GM23338 (cell line): ENCODE data around the gene SLX4IP. TPM values are rescaled to one million over a fixed set of nuclear protein-coding genes. Genes with fewer than 3 reads are reported as not detected.
A peak's percentile ranks its signal among the peaks of the same experiment; 100 is the strongest.

Experiments
- ATAC-seq: fragments of 200-7000 bp; cut with Tn5 transposase; 3 replicates; pipeline ENCODE4 v1.9.1; 2020
- DNase-seq: peaks from one replicate; pipeline ENCODE4 v3.0.0-alpha.2; 2015; ENCODE audit warnings: low spot score
- H2AFZ ChIP-seq: fragments of 200-600 bp; sonication (generic); 2 replicates; pipeline ENCODE4 v1.8.0; 2016; ENCODE audit warnings: antibody characterized with exemption, mild to moderate bottlenecking, moderate library complexity
- H3F3A ChIP-seq: fragments of 200-600 bp; sonication (generic); replicated peaks from 2 replicates; pipeline ENCODE4 v1.8.0; 2017; ENCODE audit warnings: antibody characterized with exemption, mixed run types, low read depth
- H3K27ac ChIP-seq: fragments of 200-600 bp; sonication (generic); 2 replicates; pipeline ENCODE4 v1.6.1; 2016; ENCODE audit warnings: low read depth
- H3K27me3 ChIP-seq: fragments of 200-600 bp; sonication (generic); 2 replicates; pipeline ENCODE4 v1.8.0; 2016; ENCODE audit warnings: mild to moderate bottlenecking, mixed run types, moderate library complexity; ENCODE audit not compliant: insufficient read depth
- H3K36me3 ChIP-seq: fragments of 200-600 bp; sonication (generic); 2 replicates; pipeline ENCODE4 v1.8.0; 2016; ENCODE audit warnings: mild to moderate bottlenecking; ENCODE audit not compliant: insufficient read depth
- H3K4me1 ChIP-seq: fragments of 200-600 bp; sonication (generic); 2 replicates; pipeline ENCODE4 v1.8.0; 2016; ENCODE audit warnings: mild to moderate bottlenecking, moderate library complexity; ENCODE audit not compliant: insufficient read depth
- H3K4me2 ChIP-seq: fragments of 200-600 bp; sonication (generic); 2 replicates; pipeline ENCODE4 v1.7.1; 2017; ENCODE audit warnings: mixed run types
- H3K4me3 ChIP-seq: fragments of 200-600 bp; sonication (generic); 2 replicates; pipeline ENCODE4 v1.6.1; 2016; ENCODE audit warnings: mixed run types
- H3K79me2 ChIP-seq: fragments of 200-600 bp; sonication (generic); replicated peaks from 2 replicates; pipeline ENCODE4 v1.8.0; 2017; ENCODE audit warnings: mild to moderate bottlenecking; ENCODE audit not compliant: insufficient read depth
- H3K9me2 ChIP-seq: fragments of 200-600 bp; sonication (generic); 2 replicates; pipeline ENCODE4 v1.8.0; 2017; ENCODE audit not compliant: insufficient read depth
- H4K20me1 ChIP-seq: fragments of 200-600 bp; sonication (generic); replicated peaks from 2 replicates; pipeline ENCODE4 v1.8.0; 2017; ENCODE audit warnings: mild to moderate bottlenecking; ENCODE audit not compliant: insufficient read depth
- H3K27ac Mint-ChIP-seq: 2 replicates; pipeline ENCODE4 v1.8.0; 2020; ENCODE audit warnings: inconsistent platforms, mild to moderate bottlenecking, moderate library complexity, mixed read lengths
- H3K27me3 Mint-ChIP-seq: 3 replicates; pipeline ENCODE4 v1.8.0; 2022; ENCODE audit warnings: low read depth, mild to moderate bottlenecking, moderate library complexity, mixed read lengths, inconsistent platforms; ENCODE audit not compliant: insufficient read depth, poor library complexity
- H3K36me3 Mint-ChIP-seq: 3 replicates; pipeline ENCODE4 v1.8.0; 2021; ENCODE audit warnings: low read depth, mild to moderate bottlenecking, inconsistent platforms, moderate library complexity, mixed read lengths
- H3K4me1 Mint-ChIP-seq: 3 replicates; pipeline ENCODE4 v1.8.0; 2020; ENCODE audit warnings: mild to moderate bottlenecking, inconsistent platforms, mixed read lengths
- H3K4me3 Mint-ChIP-seq: 3 replicates; pipeline ENCODE4 v1.8.0; 2021; ENCODE audit warnings: moderate library complexity, mild to moderate bottlenecking, inconsistent platforms, mixed read lengths
- H3K9me3 Mint-ChIP-seq: 3 replicates; pipeline ENCODE4 v1.8.0; 2020; ENCODE audit warnings: moderate library complexity, mild to moderate bottlenecking, inconsistent platforms, mixed read lengths
- CREB1 ChIP-seq: fragments of 250-450 bp; sonication (Bioruptor Pico); IDR thresholded peaks from 2 replicates; pipeline ENCODE4 v1.5.0; 2020; ENCODE audit warnings: low read depth, mild to moderate bottlenecking, moderate library complexity
- EZH2phosphoT487 ChIP-seq: fragments of 200-600 bp; sonication (generic); IDR thresholded peaks from one replicate; pipeline ENCODE4 v1.8.1; 2018; ENCODE audit warnings: antibody characterized with exemption; ENCODE audit not compliant: unreplicated experiment
- JUNB ChIP-seq: IDR thresholded peaks from one replicate; pipeline ENCODE4 v1.6.1; 2016; ENCODE audit warnings: antibody characterized with exemption; ENCODE audit not compliant: unreplicated experiment
- NANOG ChIP-seq: IDR thresholded peaks from 2 replicates; pipeline ENCODE4 v1.6.1; 2016; ENCODE audit warnings: antibody characterized with exemption, borderline replicate concordance
- POLR2AphosphoS5 ChIP-seq: IDR thresholded peaks from 2 replicates; pipeline ENCODE4 v1.6.1; 2016; ENCODE audit warnings: antibody characterized with exemption, low read depth
- STAT1 ChIP-seq: IDR thresholded peaks from one replicate; pipeline ENCODE4 v1.6.1; 2016; ENCODE audit warnings: antibody characterized with exemption; ENCODE audit not compliant: unreplicated experiment
- ZNF331 ChIP-seq: fragments of 250-450 bp; sonication (Bioruptor Pico); IDR thresholded peaks from 2 replicates; pipeline ENCODE4 v1.5.0; 2020; ENCODE audit warnings: low read depth, mild to moderate bottlenecking, moderate library complexity
- polyA plus RNA-seq: library from polyadenylated mRNA; unstranded; fragments of >200 nt; fragmentation: Nextera tagmentation; extraction: Ambion mirVana; gene quantifications from 2 replicates; pipeline ENCODE4 v1.2.1, GENCODE V29; 2016
- total RNA-seq: library from RNA; depleted of rRNA; stranded (reverse); fragments of >200 nt; shearing (Covaris generic); gene quantifications from 2 replicates; pipeline ENCODE4 v1.2.3, GENCODE V29; 2014
- TF ChIP-seq, protein P1 (sequence below): IDR thresholded peaks from one replicate; pipeline ENCODE4 v1.6.1; 2018; ENCODE audit warnings: antibody characterized with exemption; ENCODE audit not compliant: unreplicated experiment
- TF ChIP-seq, protein P2 (sequence below): IDR thresholded peaks from 2 replicates; pipeline ENCODE4 v1.6.1; 2016; ENCODE audit warnings: antibody characterized with exemption

SLX4IP gene
- total and polyA plus RNA-seq, 2 experiments from 2014 or later, result 9.1 to 9.8 TPM

DNA sequence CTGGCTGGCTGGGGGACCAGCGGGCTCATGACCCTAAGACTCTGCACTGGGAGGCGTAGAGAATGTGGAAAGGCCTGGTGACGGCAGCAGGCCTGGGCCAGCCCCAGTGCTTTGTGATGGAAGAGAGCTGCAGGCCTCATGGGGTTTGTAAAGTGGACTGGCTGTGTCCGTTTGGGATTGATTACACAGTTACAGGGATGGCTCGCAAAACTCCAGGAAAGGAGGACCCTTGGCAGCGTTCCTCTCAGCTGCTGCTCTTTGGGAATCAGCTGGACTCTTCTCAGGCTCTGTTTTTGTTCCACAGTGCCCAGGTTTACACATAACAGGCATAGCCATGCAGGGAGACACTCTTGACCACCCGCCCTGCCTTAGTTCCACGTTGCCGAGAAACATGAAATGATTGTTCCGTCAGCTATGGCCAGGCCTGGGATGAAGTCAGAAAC, 89.0 kb downstream of the SLX4IP start:
- Histone ChIP-seq H3K4me2 (no peak overlapping the region), H3K9me2 (no peaks in the 10 kb centered on the region), H3K27me3 (no peaks in the 10 kb centered on the region), H3K4me3 (no peak overlapping the region), H3K4me1 (peaks cover 35% of the 10 kb centered on the region), H4K20me1 (no peaks in the 10 kb centered on the region), H3K79me2 (peaks cover 6% of the 10 kb centered on the region; the same call in 1 of the 2 replicates), H3K36me3 (no peaks in the 10 kb centered on the region), H2AFZ (no peak overlapping the region), H3K27ac (0 out of 2 replicates have a peak overlapping the region, but pooled peaks have one; percentile 29), H3F3A (no peaks in the 10 kb centered on the region)
- Mint-ChIP-seq H3K27ac (peak overlapping the region; percentile 69; the same call in 1 of the 2 replicates), H3K27me3 (peaks cover 3% of the 10 kb centered on the region), H3K36me3 (peaks cover 3% of the 10 kb centered on the region; the same call in 1 of the 3 replicates), H3K9me3 (no peaks in the 10 kb centered on the region), H3K4me1 (peaks cover 52% of the 10 kb centered on the region), H3K4me3 (no peak overlapping the region)
- peak; percentile 71 for DNase-seq
- TF ChIP-seq CREB1 (CRISPR knock-in tag) (peak; percentile 58), STAT1 (no peak)
- ATAC-seq, result peak; percentile 98

DNA sequence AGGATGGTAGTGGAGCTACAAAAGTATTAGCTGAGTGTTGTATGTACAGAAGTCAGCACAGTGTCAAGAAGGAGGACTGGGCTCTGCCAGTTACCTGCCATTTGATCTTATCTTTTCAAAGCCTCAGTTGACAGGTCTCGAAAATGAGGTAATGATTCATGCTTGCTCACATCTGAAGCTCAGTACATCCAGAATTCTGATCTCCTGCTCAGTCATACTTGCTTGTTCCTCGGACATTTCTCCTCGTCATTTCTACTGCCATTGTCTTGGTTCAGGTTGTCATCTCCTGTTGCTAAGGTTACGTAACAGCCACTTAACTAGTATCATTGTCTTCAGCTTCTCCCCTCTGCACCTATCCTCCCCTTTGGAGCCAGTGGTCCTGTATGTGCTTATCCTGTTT, 89.5 kb downstream of the SLX4IP start:
- Histone ChIP-seq H3K4me3 (no peak overlapping the region), H3K4me2 (no peak overlapping the region)
- no peaks in the 10 kb centered on the region for H3K9me3 Mint-ChIP-seq

More for the DNA sequence above, 89.5 kb downstream of the SLX4IP start:
- Histone ChIP-seq H3K27me3 (no peaks in the 10 kb centered on the region), H3K27ac (no peak overlapping the region), H4K20me1 (no peaks in the 10 kb centered on the region; the same call in 1 of the 2 replicates), H3F3A (no peaks in the 10 kb centered on the region), H2AFZ (no peak overlapping the region), H3K4me1 (peaks cover 35% of the 10 kb centered on the region), H3K36me3 (no peaks in the 10 kb centered on the region), H3K79me2 (peaks cover 6% of the 10 kb centered on the region; the same call in 1 of the 2 replicates), H3K9me2 (no peaks in the 10 kb centered on the region)
- ATAC-seq, result no peak
- Mint-ChIP-seq H3K4me1 (peaks cover 52% of the 10 kb centered on the region), H3K4me3 (no peak overlapping the region), H3K36me3 (peaks cover 3% of the 10 kb centered on the region; the same call in 1 of the 3 replicates), H3K27me3 (peaks cover 3% of the 10 kb centered on the region), H3K27ac (no peak overlapping the region)
- DNase-seq, result no peak
- TF ChIP-seq POLR2AphosphoS5, result no peak
- TF ChIP-seq ZNF331, result no peak
- no peak for TF ChIP-seq JUNB
- TF ChIP-seq, protein P1, sequence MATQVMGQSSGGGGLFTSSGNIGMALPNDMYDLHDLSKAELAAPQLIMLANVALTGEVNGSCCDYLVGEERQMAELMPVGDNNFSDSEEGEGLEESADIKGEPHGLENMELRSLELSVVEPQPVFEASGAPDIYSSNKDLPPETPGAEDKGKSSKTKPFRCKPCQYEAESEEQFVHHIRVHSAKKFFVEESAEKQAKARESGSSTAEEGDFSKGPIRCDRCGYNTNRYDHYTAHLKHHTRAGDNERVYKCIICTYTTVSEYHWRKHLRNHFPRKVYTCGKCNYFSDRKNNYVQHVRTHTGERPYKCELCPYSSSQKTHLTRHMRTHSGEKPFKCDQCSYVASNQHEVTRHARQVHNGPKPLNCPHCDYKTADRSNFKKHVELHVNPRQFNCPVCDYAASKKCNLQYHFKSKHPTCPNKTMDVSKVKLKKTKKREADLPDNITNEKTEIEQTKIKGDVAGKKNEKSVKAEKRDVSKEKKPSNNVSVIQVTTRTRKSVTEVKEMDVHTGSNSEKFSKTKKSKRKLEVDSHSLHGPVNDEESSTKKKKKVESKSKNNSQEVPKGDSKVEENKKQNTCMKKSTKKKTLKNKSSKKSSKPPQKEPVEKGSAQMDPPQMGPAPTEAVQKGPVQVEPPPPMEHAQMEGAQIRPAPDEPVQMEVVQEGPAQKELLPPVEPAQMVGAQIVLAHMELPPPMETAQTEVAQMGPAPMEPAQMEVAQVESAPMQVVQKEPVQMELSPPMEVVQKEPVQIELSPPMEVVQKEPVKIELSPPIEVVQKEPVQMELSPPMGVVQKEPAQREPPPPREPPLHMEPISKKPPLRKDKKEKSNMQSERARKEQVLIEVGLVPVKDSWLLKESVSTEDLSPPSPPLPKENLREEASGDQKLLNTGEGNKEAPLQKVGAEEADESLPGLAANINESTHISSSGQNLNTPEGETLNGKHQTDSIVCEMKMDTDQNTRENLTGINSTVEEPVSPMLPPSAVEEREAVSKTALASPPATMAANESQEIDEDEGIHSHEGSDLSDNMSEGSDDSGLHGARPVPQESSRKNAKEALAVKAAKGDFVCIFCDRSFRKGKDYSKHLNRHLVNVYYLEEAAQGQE, result no peak
- TF ChIP-seq, protein P2, sequence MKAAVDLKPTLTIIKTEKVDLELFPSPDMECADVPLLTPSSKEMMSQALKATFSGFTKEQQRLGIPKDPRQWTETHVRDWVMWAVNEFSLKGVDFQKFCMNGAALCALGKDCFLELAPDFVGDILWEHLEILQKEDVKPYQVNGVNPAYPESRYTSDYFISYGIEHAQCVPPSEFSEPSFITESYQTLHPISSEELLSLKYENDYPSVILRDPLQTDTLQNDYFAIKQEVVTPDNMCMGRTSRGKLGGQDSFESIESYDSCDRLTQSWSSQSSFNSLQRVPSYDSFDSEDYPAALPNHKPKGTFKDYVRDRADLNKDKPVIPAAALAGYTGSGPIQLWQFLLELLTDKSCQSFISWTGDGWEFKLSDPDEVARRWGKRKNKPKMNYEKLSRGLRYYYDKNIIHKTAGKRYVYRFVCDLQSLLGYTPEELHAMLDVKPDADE, result no peak
- TF ChIP-seq NANOG, result no peak
- no peak for TF ChIP-seq STAT1
- TF ChIP-seq EZH2phosphoT487, result no peak
